H9 (cell line): ENCODE data around the gene TLR5. TPM values are rescaled to one million over a fixed set of nuclear protein-coding genes. Genes with fewer than 3 reads are reported as not detected.

ENCODE experiments used
- DNase-seq: peaks from one replicate; pipeline ENCODE4 v3.0.0-alpha.2; 2017
- H2AFZ ChIP-seq: one replicate; pipeline ENCODE4 v1.6.1; 2013; ENCODE audit warnings: mild to moderate bottlenecking, low read length, control low read depth, moderate library complexity
- H2AK5ac ChIP-seq: 2 replicates; pipeline ENCODE4 v1.6.1; 2013; ENCODE audit warnings: low read length, control low read depth, mixed read lengths; ENCODE audit not compliant: insufficient read length
- H2BK120ac ChIP-seq: one replicate; pipeline ENCODE4 v1.6.1; 2013; ENCODE audit warnings: low read depth, mild to moderate bottlenecking, low read length, control low read depth, inconsistent platforms; ENCODE audit not compliant: poor library complexity, severe bottlenecking
- H2BK12ac ChIP-seq: 2 replicates; pipeline ENCODE4 v1.6.1; 2013; ENCODE audit warnings: low read length, control low read depth, mixed read lengths, low read depth; ENCODE audit not compliant: insufficient read length
- H2BK15ac ChIP-seq: 2 replicates; pipeline ENCODE4 v1.6.1; 2013; ENCODE audit warnings: low read depth, low read length, control low read depth
- H2BK20ac ChIP-seq: one replicate; pipeline ENCODE4 v1.6.1; 2013; ENCODE audit warnings: low read depth, mild to moderate bottlenecking, low read length, control low read depth, inconsistent platforms; ENCODE audit not compliant: poor library complexity, severe bottlenecking
- H2BK5ac ChIP-seq: 2 replicates; pipeline ENCODE4 v1.6.1; 2013; ENCODE audit warnings: low read length, control low read depth, mixed read lengths; ENCODE audit not compliant: insufficient read length
- H3K14ac ChIP-seq: 2 replicates; pipeline ENCODE4 v1.6.1; 2013; ENCODE audit warnings: low read length, control low read depth; ENCODE audit not compliant: insufficient read depth
- H3K18ac ChIP-seq: 2 replicates; pipeline ENCODE4 v1.6.1; 2013; ENCODE audit warnings: low read depth, mild to moderate bottlenecking, mixed read lengths, low read length, control low read depth; ENCODE audit not compliant: insufficient read length
- H3K23ac ChIP-seq: 2 replicates; pipeline ENCODE4 v1.6.1; 2013; ENCODE audit warnings: low read length, control low read depth, mixed read lengths, low read depth; ENCODE audit not compliant: insufficient read length
- H3K23me2 ChIP-seq: 2 replicates; pipeline ENCODE4 v1.6.1; 2013; ENCODE audit warnings: low read depth, mild to moderate bottlenecking, mixed read lengths, low read length, control low read depth; ENCODE audit not compliant: insufficient read length, poor library complexity, severe bottlenecking
- H3K27ac ChIP-seq: 2 replicates; pipeline ENCODE4 v1.5.1; 2013; ENCODE audit warnings: low read length, control low read depth, mixed read lengths, low read depth; ENCODE audit not compliant: insufficient read length
- H3K27me3 ChIP-seq: 2 replicates; pipeline ENCODE4 v1.6.1; 2013; ENCODE audit warnings: low read length, control low read depth, inconsistent platforms; ENCODE audit not compliant: insufficient read depth
- H3K4ac ChIP-seq: 2 replicates; pipeline ENCODE4 v1.6.1; 2013; ENCODE audit warnings: low read depth, mild to moderate bottlenecking, control low read depth, inconsistent platforms, low read length, moderate library complexity
- H3K4me1 ChIP-seq: 2 replicates; pipeline ENCODE4 v1.6.1; 2013; ENCODE audit warnings: low read length, control low read depth, inconsistent platforms; ENCODE audit not compliant: insufficient read depth
- H3K4me2 ChIP-seq: 2 replicates; pipeline ENCODE4 v1.6.1; 2013; ENCODE audit warnings: low read length, control low read depth, mixed read lengths; ENCODE audit not compliant: insufficient read length, insufficient read depth
- H3K56ac ChIP-seq: 2 replicates; pipeline ENCODE4 v1.6.1; 2013; ENCODE audit warnings: low read depth, mild to moderate bottlenecking, mixed read lengths, low read length, control low read depth; ENCODE audit not compliant: insufficient read length
- H3K79me1 ChIP-seq: 2 replicates; pipeline ENCODE4 v1.6.1; 2013; ENCODE audit warnings: low read depth, mild to moderate bottlenecking, moderate library complexity, low read length, control low read depth, inconsistent platforms; ENCODE audit not compliant: insufficient read depth, poor library complexity, severe bottlenecking
- H3K79me2 ChIP-seq: 2 replicates; pipeline ENCODE4 v1.6.1; 2013; ENCODE audit warnings: low read length, control low read depth, inconsistent platforms; ENCODE audit not compliant: insufficient read depth
- H3K9ac ChIP-seq: 2 replicates; pipeline ENCODE4 v1.6.1; 2013; ENCODE audit warnings: low read length, control low read depth, mixed read lengths; ENCODE audit not compliant: insufficient read length; ENCODE audit errors: extremely low read depth
- H3K9me3 ChIP-seq: one replicate; pipeline ENCODE4 v1.6.1; 2013; ENCODE audit warnings: low read depth, low read length, inconsistent platforms; ENCODE audit not compliant: control insufficient read depth
- H3T11ph ChIP-seq: one replicate; pipeline ENCODE4 v1.6.1; 2013; ENCODE audit warnings: mild to moderate bottlenecking, low read length, control low read depth, inconsistent platforms
- H4K20me1 ChIP-seq: one replicate; pipeline ENCODE4 v1.6.1; 2013; ENCODE audit not compliant: control insufficient read depth, insufficient read length, insufficient read depth
- H4K5ac ChIP-seq: 2 replicates; pipeline ENCODE4 v1.6.1; 2013; ENCODE audit warnings: low read depth, mild to moderate bottlenecking, mixed read lengths, low read length, control low read depth; ENCODE audit not compliant: insufficient read length
- H4K8ac ChIP-seq: replicated peaks from 2 replicates; pipeline ENCODE4 v1.6.1; 2013; ENCODE audit warnings: low read length, control low read depth, mixed read lengths, low read depth; ENCODE audit not compliant: insufficient read length
- H4K91ac ChIP-seq: 2 replicates; pipeline ENCODE4 v1.6.1; 2013; ENCODE audit warnings: low read depth, mild to moderate bottlenecking, moderate library complexity, mixed read lengths, low read length, control low read depth; ENCODE audit not compliant: insufficient read length
- H3K27ac Mint-ChIP-seq, 3 experiments: 2 replicates in 2 of 3; 3 replicates in 1 of 3; pipeline ENCODE4 v1.8.0; 2020 to 2021; ENCODE audit warnings: mixed read lengths in 3 of 3, mild to moderate bottlenecking in 1 of 3, moderate library complexity in 1 of 3
- H3K27me3 Mint-ChIP-seq: 2 replicates; pipeline ENCODE4 v1.8.0; 2021; ENCODE audit warnings: low read depth, mild to moderate bottlenecking, moderate library complexity, mixed read lengths
- H3K36me3 Mint-ChIP-seq, 3 experiments: 2 replicates in 2 of 3; 3 replicates in 1 of 3; pipeline ENCODE4 v1.8.0; 2020 to 2021; ENCODE audit warnings: low read depth in 3 of 3, mixed read lengths in 3 of 3; ENCODE audit not compliant: insufficient read depth in 1 of 3
- H3K4me1 Mint-ChIP-seq, 2 experiments: 2 replicates each; pipeline ENCODE4 v1.8.0; 2020; ENCODE audit warnings: mixed read lengths in 2 of 2
- H3K4me3 Mint-ChIP-seq, 2 experiments: 2 replicates in 1 of 2; 3 replicates in 1 of 2; pipeline ENCODE4 v1.8.0; 2020 to 2021; ENCODE audit warnings: mild to moderate bottlenecking in 2 of 2, mixed read lengths in 2 of 2, moderate library complexity in 1 of 2
- H3K9me3 Mint-ChIP-seq, 2 experiments: 2 replicates in 1 of 2; 3 replicates in 1 of 2; pipeline ENCODE4 v1.8.0; 2020; ENCODE audit warnings: mild to moderate bottlenecking in 2 of 2, mixed read lengths in 2 of 2, moderate library complexity in 1 of 2
- CTCF ChIP-seq: fragments of 200-600 bp; sonication (generic); conservative IDR thresholded peaks from 3 replicates; pipeline ENCODE4 v1.8.0; 2021; ENCODE audit warnings: antibody characterized with exemption, mild to moderate bottlenecking
- WGBS: extraction: QIAGEN DNeasy Blood & Tissue Kit; methylation state at CpG from one replicate; pipeline ENCODE4 v1.1.7; 2013; ENCODE audit warnings: missing lambda C conversion rate, low lambda C conversion rate, mixed read lengths; ENCODE audit not compliant: insufficient read length; ENCODE audit errors: extremely low coverage; 5-methylcytosine and 5-hydroxymethylcytosine counted together
- total RNA-seq: library from RNA; stranded (reverse); gene quantifications from 2 replicates; pipeline ENCODE4 v1.2.1, GENCODE V29; 2021

The TLR5 gene
- total RNA-seq, 1 experiment from 2014 or later = not detected

GRCh38 chr1:223143537-223144248, 645 bp upstream of the TLR5 start:
- TF ChIP-seq CTCF = no peak
- Histone ChIP-seq H4K5ac (no peak overlapping the region), H4K8ac (no peak overlapping the region), H3K4ac (no peak overlapping the region), H3K14ac (no peak overlapping the region), H2AFZ (peak overlapping the region; percentile 7), H3K27ac (no peak overlapping the region), H3K23ac (no peak overlapping the region), H2BK120ac (no peak overlapping the region), H3K79me1 (no peaks in the 10 kb centered on the region), H3K4me2 (peak overlapping the region; percentile 41), H4K91ac (no peak overlapping the region), H3K79me2 (no peaks in the 10 kb centered on the region), H2BK12ac (no peak overlapping the region), H2BK15ac (no peak overlapping the region), H3K56ac (no peak overlapping the region), H2BK5ac (no peak overlapping the region), H3K18ac (no peak overlapping the region), H3K9ac (no peak overlapping the region), H3K9me3 (no peaks in the 10 kb centered on the region), H4K20me1 (no peaks in the 10 kb centered on the region), H3K4me1 (no peaks in the 10 kb centered on the region; the same call in 1 of the 2 replicates), H3K27me3 (no peaks in the 10 kb centered on the region; the same call in 1 of the 2 replicates), H3T11ph (no peak overlapping the region), H3K23me2 (peaks cover 9% of the 10 kb centered on the region), H2AK5ac (no peak overlapping the region), H2BK20ac (no peak overlapping the region)
- no peak for DNase-seq
- Mint-ChIP-seq H3K27ac (no peak overlapping the region), H3K36me3 (no peaks in the 10 kb centered on the region; a peak in 1 of 7 replicates), H3K4me3 (peak overlapping the region; percentile 53 to 73), H3K4me1 (peaks cover 7 to 22% of the 10 kb centered on the region in 2 experiments), H3K27me3 (peaks cover 55% of the 10 kb centered on the region), H3K9me3 (no peaks in the 10 kb centered on the region; a peak in 1 of 5 replicates)
- WGBS = no CpG with 5 or more reads among the region's 11 CpGs
